ENCODE results near the gene TAP1. TPM values are rescaled to one million over a fixed set of nuclear protein-coding genes. Genes with fewer than 3 reads are reported as not detected.

The TAP1 gene
- total and polyA plus RNA-seq, 10 of the 15 experiments (the other 5 are each of a cell fraction or from before 2014, with no cell fraction given), result 33.4 to 249 (median 169) TPM

DNA sequence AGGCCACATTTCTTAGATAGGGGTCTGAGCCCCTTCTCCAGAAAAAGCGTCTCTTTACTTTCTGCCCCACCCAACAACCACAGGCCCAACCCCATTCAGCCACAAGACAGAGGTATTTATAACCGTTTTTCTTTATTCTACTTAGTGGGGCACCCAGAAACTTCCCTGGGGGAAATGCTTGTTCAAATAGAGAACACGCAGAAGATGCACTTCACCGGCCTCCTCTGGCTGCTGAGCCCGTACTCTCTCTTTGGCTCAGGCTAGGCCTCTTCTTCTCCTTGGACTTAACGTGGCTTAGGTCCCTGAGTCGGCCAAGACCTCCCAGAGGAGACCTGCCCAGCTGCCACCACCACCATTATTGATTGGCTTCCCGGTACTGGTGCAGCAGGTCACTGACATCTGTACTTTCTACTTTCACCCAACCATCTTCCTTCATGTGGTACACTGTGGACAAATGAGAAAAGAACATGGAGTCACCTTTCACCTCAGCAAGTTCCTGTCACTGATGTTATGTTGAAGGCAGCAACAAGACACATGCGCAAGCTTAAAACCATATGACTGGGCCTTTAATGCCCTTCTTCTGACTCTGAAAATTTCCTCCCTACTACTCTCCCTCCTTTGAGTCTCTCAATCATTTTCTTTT is 12.8 kb downstream of the TAP1 start (continued):
- TF ChIP-seq, protein P1, sequence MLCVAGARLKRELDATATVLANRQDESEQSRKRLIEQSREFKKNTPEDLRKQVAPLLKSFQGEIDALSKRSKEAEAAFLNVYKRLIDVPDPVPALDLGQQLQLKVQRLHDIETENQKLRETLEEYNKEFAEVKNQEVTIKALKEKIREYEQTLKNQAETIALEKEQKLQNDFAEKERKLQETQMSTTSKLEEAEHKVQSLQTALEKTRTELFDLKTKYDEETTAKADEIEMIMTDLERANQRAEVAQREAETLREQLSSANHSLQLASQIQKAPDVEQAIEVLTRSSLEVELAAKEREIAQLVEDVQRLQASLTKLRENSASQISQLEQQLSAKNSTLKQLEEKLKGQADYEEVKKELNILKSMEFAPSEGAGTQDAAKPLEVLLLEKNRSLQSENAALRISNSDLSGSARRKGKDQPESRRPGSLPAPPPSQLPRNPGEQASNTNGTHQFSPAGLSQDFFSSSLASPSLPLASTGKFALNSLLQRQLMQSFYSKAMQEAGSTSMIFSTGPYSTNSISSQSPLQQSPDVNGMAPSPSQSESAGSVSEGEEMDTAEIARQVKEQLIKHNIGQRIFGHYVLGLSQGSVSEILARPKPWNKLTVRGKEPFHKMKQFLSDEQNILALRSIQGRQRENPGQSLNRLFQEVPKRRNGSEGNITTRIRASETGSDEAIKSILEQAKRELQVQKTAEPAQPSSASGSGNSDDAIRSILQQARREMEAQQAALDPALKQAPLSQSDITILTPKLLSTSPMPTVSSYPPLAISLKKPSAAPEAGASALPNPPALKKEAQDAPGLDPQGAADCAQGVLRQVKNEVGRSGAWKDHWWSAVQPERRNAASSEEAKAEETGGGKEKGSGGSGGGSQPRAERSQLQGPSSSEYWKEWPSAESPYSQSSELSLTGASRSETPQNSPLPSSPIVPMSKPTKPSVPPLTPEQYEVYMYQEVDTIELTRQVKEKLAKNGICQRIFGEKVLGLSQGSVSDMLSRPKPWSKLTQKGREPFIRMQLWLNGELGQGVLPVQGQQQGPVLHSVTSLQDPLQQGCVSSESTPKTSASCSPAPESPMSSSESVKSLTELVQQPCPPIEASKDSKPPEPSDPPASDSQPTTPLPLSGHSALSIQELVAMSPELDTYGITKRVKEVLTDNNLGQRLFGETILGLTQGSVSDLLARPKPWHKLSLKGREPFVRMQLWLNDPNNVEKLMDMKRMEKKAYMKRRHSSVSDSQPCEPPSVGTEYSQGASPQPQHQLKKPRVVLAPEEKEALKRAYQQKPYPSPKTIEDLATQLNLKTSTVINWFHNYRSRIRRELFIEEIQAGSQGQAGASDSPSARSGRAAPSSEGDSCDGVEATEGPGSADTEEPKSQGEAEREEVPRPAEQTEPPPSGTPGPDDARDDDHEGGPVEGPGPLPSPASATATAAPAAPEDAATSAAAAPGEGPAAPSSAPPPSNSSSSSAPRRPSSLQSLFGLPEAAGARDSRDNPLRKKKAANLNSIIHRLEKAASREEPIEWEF (IDR thresholded peaks at IDR 0.05; ENCODE audit: insufficient replicate concordance, low read depth, low read length), result no peak
- TF ChIP-seq PAX8 (IDR thresholded peaks at IDR 0.05) (no peak), TAF1 (IDR thresholded peaks at IDR 0.05; ENCODE audit: borderline replicate concordance, low read depth, low read length) (no peak), RELA (IDR thresholded peaks at IDR 0.05; ENCODE audit: borderline replicate concordance, partially characterized antibody) (no peak), KLF5 (IDR thresholded peaks at IDR 0.05; ENCODE audit: partially characterized antibody) (no peak), HDGF (IDR thresholded peaks at IDR 0.05) (no peak), BMI1 (IDR thresholded peaks at IDR 0.05; ENCODE audit: borderline replicate concordance) (no peak), MXI1 (IDR thresholded peaks at IDR 0.05; ENCODE audit: low read depth, low read length) (no peak), ESRRA (IDR thresholded peaks at IDR 0.05; ENCODE audit: low read length) (no peak), CREB1 (IDR thresholded peaks at IDR 0.05; ENCODE audit: low read depth) (no peak), SIX5 (IDR thresholded peaks at IDR 0.05; ENCODE audit: low read depth, low read length, severe bottlenecking) (no peak), EED (IDR thresholded peaks at IDR 0.05; ENCODE audit: low read depth) (peak; percentile 80), MYB (IDR thresholded peaks at IDR 0.05; ENCODE audit: borderline replicate concordance, low read depth, low read length) (no peak), LARP7 (IDR thresholded peaks at IDR 0.05) (no peak), NFXL1 (IDR thresholded peaks at IDR 0.05; ENCODE audit: borderline replicate concordance) (no peak), YY1 (IDR thresholded peaks at IDR 0.05; ENCODE audit: low read depth, low read length) (no peak)
- TF ChIP-seq, protein P2, sequence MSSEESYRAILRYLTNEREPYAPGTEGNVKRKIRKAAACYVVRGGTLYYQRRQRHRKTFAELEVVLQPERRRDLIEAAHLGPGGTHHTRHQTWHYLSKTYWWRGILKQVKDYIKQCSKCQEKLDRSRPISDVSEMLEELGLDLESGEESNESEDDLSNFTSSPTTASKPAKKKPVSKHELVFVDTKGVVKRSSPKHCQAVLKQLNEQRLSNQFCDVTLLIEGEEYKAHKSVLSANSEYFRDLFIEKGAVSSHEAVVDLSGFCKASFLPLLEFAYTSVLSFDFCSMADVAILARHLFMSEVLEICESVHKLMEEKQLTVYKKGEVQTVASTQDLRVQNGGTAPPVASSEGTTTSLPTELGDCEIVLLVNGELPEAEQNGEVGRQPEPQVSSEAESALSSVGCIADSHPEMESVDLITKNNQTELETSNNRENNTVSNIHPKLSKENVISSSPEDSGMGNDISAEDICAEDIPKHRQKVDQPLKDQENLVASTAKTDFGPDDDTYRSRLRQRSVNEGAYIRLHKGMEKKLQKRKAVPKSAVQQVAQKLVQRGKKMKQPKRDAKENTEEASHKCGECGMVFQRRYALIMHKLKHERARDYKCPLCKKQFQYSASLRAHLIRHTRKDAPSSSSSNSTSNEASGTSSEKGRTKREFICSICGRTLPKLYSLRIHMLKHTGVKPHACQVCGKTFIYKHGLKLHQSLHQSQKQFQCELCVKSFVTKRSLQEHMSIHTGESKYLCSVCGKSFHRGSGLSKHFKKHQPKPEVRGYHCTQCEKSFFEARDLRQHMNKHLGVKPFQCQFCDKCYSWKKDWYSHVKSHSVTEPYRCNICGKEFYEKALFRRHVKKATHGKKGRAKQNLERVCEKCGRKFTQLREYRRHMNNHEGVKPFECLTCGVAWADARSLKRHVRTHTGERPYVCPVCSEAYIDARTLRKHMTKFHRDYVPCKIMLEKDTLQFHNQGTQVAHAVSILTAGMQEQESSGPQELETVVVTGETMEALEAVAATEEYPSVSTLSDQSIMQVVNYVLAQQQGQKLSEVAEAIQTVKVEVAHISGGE (CRISPR knock-in tag; IDR thresholded peaks at IDR 0.05), result no peak
- TF ChIP-seq, protein P3, sequence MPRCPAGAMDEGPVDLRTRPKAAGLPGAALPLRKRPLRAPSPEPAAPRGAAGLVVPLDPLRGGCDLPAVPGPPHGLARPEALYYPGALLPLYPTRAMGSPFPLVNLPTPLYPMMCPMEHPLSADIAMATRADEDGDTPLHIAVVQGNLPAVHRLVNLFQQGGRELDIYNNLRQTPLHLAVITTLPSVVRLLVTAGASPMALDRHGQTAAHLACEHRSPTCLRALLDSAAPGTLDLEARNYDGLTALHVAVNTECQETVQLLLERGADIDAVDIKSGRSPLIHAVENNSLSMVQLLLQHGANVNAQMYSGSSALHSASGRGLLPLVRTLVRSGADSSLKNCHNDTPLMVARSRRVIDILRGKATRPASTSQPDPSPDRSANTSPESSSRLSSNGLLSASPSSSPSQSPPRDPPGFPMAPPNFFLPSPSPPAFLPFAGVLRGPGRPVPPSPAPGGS (IDR thresholded peaks at IDR 0.05; ENCODE audit: borderline replicate concordance, insufficient read depth, low read depth, low read length, poor library complexity, severe bottlenecking), result peak; percentile 34
- TF ChIP-seq, protein P4, sequence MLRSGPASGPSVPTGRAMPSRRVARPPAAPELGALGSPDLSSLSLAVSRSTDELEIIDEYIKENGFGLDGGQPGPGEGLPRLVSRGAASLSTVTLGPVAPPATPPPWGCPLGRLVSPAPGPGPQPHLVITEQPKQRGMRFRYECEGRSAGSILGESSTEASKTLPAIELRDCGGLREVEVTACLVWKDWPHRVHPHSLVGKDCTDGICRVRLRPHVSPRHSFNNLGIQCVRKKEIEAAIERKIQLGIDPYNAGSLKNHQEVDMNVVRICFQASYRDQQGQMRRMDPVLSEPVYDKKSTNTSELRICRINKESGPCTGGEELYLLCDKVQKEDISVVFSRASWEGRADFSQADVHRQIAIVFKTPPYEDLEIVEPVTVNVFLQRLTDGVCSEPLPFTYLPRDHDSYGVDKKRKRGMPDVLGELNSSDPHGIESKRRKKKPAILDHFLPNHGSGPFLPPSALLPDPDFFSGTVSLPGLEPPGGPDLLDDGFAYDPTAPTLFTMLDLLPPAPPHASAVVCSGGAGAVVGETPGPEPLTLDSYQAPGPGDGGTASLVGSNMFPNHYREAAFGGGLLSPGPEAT (IDR thresholded peaks at IDR 0.05; ENCODE audit: low read depth), result no peak
